HS-27A (cell line): ENCODE results near the gene CELF1.
"Not testable (repeated sequence)": the region's sequence is repeated elsewhere in the genome, so short reads cannot be mapped to it uniquely, and the experiment has no call there.

Experiments used
- DNase-seq: peaks from one replicate; pipeline ENCODE4 v3.0.0-alpha.2; 2012; ENCODE audit warnings: low read depth, missing footprints

CELF1 gene

GRCh38 chr11:47538741-47539565, 14.0 kb downstream of the CELF1 start:
- DNase-seq: no peak

- no peak for DNase-seq
Observed at GRCh38 chr11:47536915-47537314, 16.0 kb downstream of the CELF1 start.

- DNase-seq: no peak
Observed at GRCh38 chr11:47534704-47535251, 18.2 kb downstream of the CELF1 start.

GRCh38 chr11:47533690-47534151, 19.2 kb downstream of the CELF1 start:
- DNase-seq: no peak

- DNase-seq: no peak
Observed at GRCh38 chr11:47532597-47533213, 20.2 kb downstream of the CELF1 start.

- no peak for DNase-seq
Observed at GRCh38 chr11:47531666-47532065, 21.3 kb downstream of the CELF1 start.

- DNase-seq: not testable (repeated sequence)
Observed at GRCh38 chr11:47530721-47531120, 22.2 kb downstream of the CELF1 start.

GRCh38 chr11:47529951-47530350, 23.0 kb downstream of the CELF1 start:
- no peak for DNase-seq

GRCh38 chr11:47527186-47527585, 25.7 kb downstream of the CELF1 start:
- no peak for DNase-seq

GRCh38 chr11:47526032-47526431, 26.9 kb downstream of the CELF1 start:
- DNase-seq: not testable (repeated sequence)

GRCh38 chr11:47524291-47524874, 28.5 kb downstream of the CELF1 start:
- no peak for DNase-seq

- DNase-seq: no peak
Observed at GRCh38 chr11:47523490-47524225, 29.3 kb downstream of the CELF1 start.

- DNase-seq: no peak
Observed at GRCh38 chr11:47518212-47518964, 34.5 kb downstream of the CELF1 start.

GRCh38 chr11:47516984-47517853, 35.7 kb downstream of the CELF1 start:
- no peak for DNase-seq

- no peak for DNase-seq
Observed at GRCh38 chr11:47516155-47516554, 36.8 kb downstream of the CELF1 start.

GRCh38 chr11:47514825-47515647, 37.9 kb downstream of the CELF1 start:
- peak; percentile 80 for DNase-seq

GRCh38 chr11:47512701-47513100, 40.2 kb downstream of the CELF1 start:
- DNase-seq: no peak

- DNase-seq: no peak
Observed at GRCh38 chr11:47511917-47512316, 41.0 kb downstream of the CELF1 start.

GRCh38 chr11:47510209-47510608, 42.7 kb downstream of the CELF1 start:
- DNase-seq: no peak
